A549 (cell line): ENCODE data around the gene PPP2R2D. TPM values are rescaled to one million over a fixed set of nuclear protein-coding genes. Genes with fewer than 3 reads are reported as not detected.
"Not testable (repeated sequence)": the region's sequence is repeated elsewhere in the genome, so short reads cannot be mapped to it uniquely, and the experiment has no call there.

Source experiments
- ATAC-seq, 2 experiments: fragments of 200-7000 bp in 1 of 2; fragments of >200 bp in 1 of 2; cut with Nextera tagmentation in 1 of 2; cut with Tn5 transposase in 1 of 2; 3 replicates each; pipeline versions ENCODE4 v1.8.0 to v1.9.1; 2018 to 2020; ENCODE audit warnings: mild to moderate bottlenecking in 1 of 2, moderate library complexity in 1 of 2
- CTCF ChIA-PET: fragments of 300-600 bp; sonication (Branson Sonifier 250); formaldehyde crosslinking; extraction: SDS; loops from one replicate; lab custom pipeline; 2021; ENCODE audit warnings: antibody characterized with exemption, inconsistent platforms; lab: Yijun Ruan, JAX
- POLR2A ChIA-PET: fragments of 350-600 bp; formaldehyde crosslinking; extraction: SDS; loops from one replicate; lab custom pipeline; 2021; ENCODE audit warnings: antibody characterized with exemption, inconsistent platforms; lab: Yijun Ruan, JAX
- DNase-seq, 2 experiments: peaks; one replicate each; pipeline versions ENCODE4 v3.0.0 to v3.0.0-alpha.2; 2011 to 2016; ENCODE audit warnings: low read depth in 1 of 2, low spot score in 1 of 2
- FAIRE-seq: peaks from 2 replicates; lab custom pipeline; 2011; peaks lifted over from hg19 to GRCh38; lab: Jason Lieb, UNC
- H3K27ac ChIP-seq, 2 experiments: fragments of >200 bp; sonication (Bioruptor Twin); formaldehyde crosslinking; 3 replicates each; pipeline ENCODE4 v1.5.1; 2016 to 2017
- H3K4me1 ChIP-seq: fragments of >200 bp; sonication (Bioruptor Twin); formaldehyde crosslinking; 3 replicates; pipeline ENCODE4 v1.6.1; 2016
- H3K4me2 ChIP-seq: fragments of >200 bp; sonication (Bioruptor Twin); formaldehyde crosslinking; 3 replicates; pipeline ENCODE4 v1.6.1; 2016
- H3K4me3 ChIP-seq: fragments of >200 bp; sonication (Bioruptor Twin); formaldehyde crosslinking; 3 replicates; pipeline ENCODE4 v1.5.1; 2016
- H3K9me3 ChIP-seq: fragments of >200 bp; sonication (Bioruptor Twin); formaldehyde crosslinking; 3 replicates; pipeline ENCODE4 v1.6.1; 2016
- CBX2 ChIP-seq: fragments of 200-600 bp; sonication (generic); IDR thresholded peaks from 2 replicates; pipeline ENCODE4 v1.6.1; 2016; ENCODE audit warnings: low read depth, mild to moderate bottlenecking, borderline replicate concordance
- CBX8 ChIP-seq: fragments of 200-600 bp; sonication (generic); IDR thresholded peaks from 2 replicates; pipeline ENCODE4 v1.6.1; 2016
- CEBPB ChIP-seq, 2 experiments: fragments of >200 bp in 1 of 2; sonication (Bioruptor Twin) in 1 of 2; formaldehyde crosslinking in 1 of 2; IDR thresholded peaks; 2 replicates each; pipeline ENCODE4 v1.6.1; 2012 to 2016
- CHD4 ChIP-seq: fragments of 200-600 bp; sonication (generic); IDR thresholded peaks from 2 replicates; pipeline ENCODE4 v1.6.1; 2016; ENCODE audit warnings: antibody characterized with exemption, mild to moderate bottlenecking, borderline replicate concordance
- EP300 ChIP-seq, 2 experiments: fragments of >200 bp; sonication (Bioruptor Twin); formaldehyde crosslinking; IDR thresholded peaks; 2 replicates in 1 of 2; 3 replicates in 1 of 2; pipeline ENCODE4 v1.6.1; 2016 to 2017
- HES2 ChIP-seq: fragments of >200 bp; sonication (Bioruptor Twin); formaldehyde crosslinking; IDR thresholded peaks from 2 replicates; pipeline ENCODE4 v1.6.1; 2016
- HEYL ChIP-seq: fragments of 250-450 bp; sonication (Bioruptor Pico); IDR thresholded peaks from 2 replicates; pipeline ENCODE4 v1.8.0; 2021; ENCODE audit warnings: mild to moderate bottlenecking, moderate library complexity
- HMGXB4 ChIP-seq: fragments of 250-450 bp; sonication (Bioruptor Pico); IDR thresholded peaks from 2 replicates; pipeline ENCODE4 v1.5.0; 2021; ENCODE audit warnings: mild to moderate bottlenecking, moderate library complexity, borderline replicate concordance
- HOXA7 ChIP-seq: fragments of 250-450 bp; sonication (Bioruptor Pico); IDR thresholded peaks from 2 replicates; pipeline ENCODE4 v1.5.0; 2020; ENCODE audit warnings: mild to moderate bottlenecking, moderate library complexity
- HOXB5 ChIP-seq: fragments of 250-450 bp; sonication (Bioruptor Pico); IDR thresholded peaks from 2 replicates; pipeline ENCODE4 v1.5.0; 2020; ENCODE audit warnings: mild to moderate bottlenecking, moderate library complexity
- JUN ChIP-seq, 2 experiments: fragments of >200 bp; sonication (Bioruptor Twin); formaldehyde crosslinking; IDR thresholded peaks; 2 replicates in 1 of 2; 3 replicates in 1 of 2; pipeline ENCODE4 v1.6.1; 2016 to 2017
- KDM5A ChIP-seq: fragments of 200-600 bp; sonication (generic); IDR thresholded peaks from 2 replicates; pipeline ENCODE4 v1.6.1; 2016; ENCODE audit warnings: antibody characterized with exemption, mild to moderate bottlenecking
- PBX3 ChIP-seq: IDR thresholded peaks from 2 replicates; pipeline ENCODE4 v1.6.1; 2012
- RAD21 ChIP-seq, 2 experiments: fragments of >200 bp in 1 of 2; sonication (Bioruptor Twin) in 1 of 2; formaldehyde crosslinking in 1 of 2; IDR thresholded peaks in 1 of 2; conservative IDR thresholded peaks in 1 of 2; 2 replicates in 1 of 2; 3 replicates in 1 of 2; pipeline ENCODE4 v1.6.1; 2012 to 2018; ENCODE audit warnings: inconsistent platforms in 1 of 2
- SREBF2 ChIP-seq: fragments of 450-650 bp; IDR thresholded peaks from 2 replicates; pipeline ENCODE4 v1.6.1; 2014; ENCODE audit warnings: mild to moderate bottlenecking, moderate library complexity
- ZFP36 ChIP-seq: fragments of 450-650 bp; IDR thresholded peaks from 2 replicates; pipeline ENCODE4 v1.6.1; 2014; ENCODE audit warnings: borderline replicate concordance; ENCODE audit not compliant: partially characterized antibody
- ZSCAN20 ChIP-seq: fragments of 250-450 bp; sonication (Bioruptor Pico); IDR thresholded peaks from 2 replicates; pipeline ENCODE4 v1.8.0; 2022; ENCODE audit warnings: mild to moderate bottlenecking, moderate library complexity
- WGBS: methylation state at CpG from one replicate; pipeline ENCODE4 v1.1.6; 2017; ENCODE audit errors: missing lambda C conversion rate; 5-methylcytosine and 5-hydroxymethylcytosine counted together
- polyA plus RNA-seq, 4 experiments: library from polyadenylated mRNA; depleted of rRNA in 3 of 4; stranded (reverse); fragments of >200 nt; fragmentation: RNase III in 1 of 4; extraction: RNeasy Plus Mini Kit Qiagen cat#74134 plus additional on column Dnase treatment in 1 of 4; gene quantifications; 2 replicates in 3 of 4; 3 replicates in 1 of 4; pipeline ENCODE4 v1.2.3, GENCODE V29; 2011 to 2017

Gene PPP2R2D
- polyA plus RNA-seq, 2 of the 4 experiments (the other 2 are of a cell fraction) = 23.9 to 36.0 TPM

- 79% methylated on average over 7 of the region's 7 CpGs for WGBS
- TF ChIP-seq RAD21 (conservative IDR thresholded peaks at IDR 0.05 in 1 of 2, IDR thresholded peaks at IDR 0.05 in 1 of 2) = 0 out of 5 replicates have a peak, but pooled peaks of 1 of the 2 experiments have one; percentile 3
- H3K4me2 ChIP-seq, FAIRE-seq, H3K27ac ChIP-seq, ATAC-seq, H3K4me3 ChIP-seq, POLR2A ChIA-PET, H3K9me3 ChIP-seq, DNase-seq: not testable (repeated sequence)
- CTCF ChIA-PET = interaction anchor here (0.7 to 4.8 kb wide), 2 partner anchors 29 to 36 kb away, joined by 3 to 21 read pairs; no protein-coding TSS in a partner anchor
- peaks cover 11% of the 10 kb centered on the region; the same call in 1 of the 3 replicates for H3K4me1 ChIP-seq
Observed at GRCh38 chr10:131986851-131987250, 86.0 kb downstream of the PPP2R2D start.

GRCh38 chr10:131987301-131987700, 86.5 kb downstream of the PPP2R2D start:
- WGBS = 73% methylated on average over 5 of the region's 5 CpGs
- H3K4me2 ChIP-seq, H3K27ac ChIP-seq, FAIRE-seq, ATAC-seq, H3K4me3 ChIP-seq, DNase-seq, POLR2A ChIA-PET, H3K9me3 ChIP-seq: not testable (repeated sequence)
- CTCF ChIA-PET = interaction anchor here (4.8 kb wide), 1 partner anchor 35 kb away, joined by 21 read pairs; no protein-coding TSS in a partner anchor
- H3K4me1 ChIP-seq = peaks cover 11% of the 10 kb centered on the region; the same call in 1 of the 3 replicates

GRCh38 chr10:131987786-131988185, 87.0 kb downstream of the PPP2R2D start:
- H3K4me2 ChIP-seq, CTCF ChIA-PET, H3K4me3 ChIP-seq, DNase-seq, POLR2A ChIA-PET, FAIRE-seq, H3K4me1 ChIP-seq, H3K27ac ChIP-seq, ATAC-seq, H3K9me3 ChIP-seq: not testable (repeated sequence)
- 88% methylated on average over 3 of the region's 3 CpGs for WGBS

GRCh38 chr10:131991726-131992125, 90.9 kb downstream of the PPP2R2D start:
- WGBS = 71% methylated on average over 3 of the region's 3 CpGs
- peaks cover under 1% of the 10 kb centered on the region; the same call in 2 of the 3 replicates for H3K4me1 ChIP-seq
- ChIA-PET POLR2A (no interaction called here), CTCF (interaction anchor here (1.3 to 1.4 kb wide), 2 partner anchors 31 to 81 kb away, joined by 4 to 7 read pairs; no protein-coding TSS in a partner anchor)
- no peaks in the 10 kb centered on the region for H3K9me3 ChIP-seq
- TF ChIP-seq ZSCAN20 = no peak
- no peak for DNase-seq
- no peak overlapping the region for H3K4me2 ChIP-seq
- FAIRE-seq = no peak
- ATAC-seq = no peak
- H3K4me3 ChIP-seq = no peak overlapping the region
- no peak overlapping the region for H3K27ac ChIP-seq

GRCh38 chr10:131993275-131993674, 92.5 kb downstream of the PPP2R2D start:
- H3K9me3 ChIP-seq = no peaks in the 10 kb centered on the region
- 79% methylated on average over 14 of the region's 14 CpGs for WGBS
- POLR2A ChIA-PET = interaction anchor here (0.6 to 0.7 kb wide), 2 partner anchors 14 to 21 kb away, joined by 3 to 4 read pairs; no protein-coding TSS in a partner anchor
- no peak overlapping the region for H3K27ac ChIP-seq
- CTCF ChIA-PET = interaction anchor here (1.6 to 2.4 kb wide), 3 partner anchors 13 to 95 kb away, joined by 4 to 12 read pairs (median 4); no protein-coding TSS in a partner anchor
- peaks cover 16% of the 10 kb centered on the region for H3K4me1 ChIP-seq
- TF ChIP-seq HOXA7 (CRISPR knock-in tag) (no peak), HMGXB4 (CRISPR knock-in tag) (no peak), CEBPB (IDR thresholded peaks at IDR 0.05) (no peak), PBX3 (no peak), EP300 (IDR thresholded peaks at IDR 0.05) (no peak), CBX8 (no peak), HOXB5 (no peak), CHD4 (no peak), JUN (IDR thresholded peaks at IDR 0.05) (no peak), HEYL (CRISPR knock-in tag) (no peak), HES2 (no peak), KDM5A (no peak), SREBF2 (no peak), ZFP36 (no peak), CBX2 (no peak)
- TF ChIP-seq, all 56 proteins: peak for 0
- no peak overlapping the region for H3K4me2 ChIP-seq
- no peak overlapping the region for H3K4me3 ChIP-seq
- FAIRE-seq (no peak), DNase-seq (no peak), ATAC-seq (no peak)
